GM12875 (cell line): Measurements from ENCODE around the gene DIPK1A.

Experiments
- H3K4me3 ChIP-seq: one replicate; pipeline ENCODE4 v1.5.1; 2011; ENCODE audit warnings: low read depth, low read length, control low read depth
- TF ChIP-seq, protein P1 (sequence below): IDR thresholded peaks from 2 replicates; pipeline ENCODE4 v1.5.1; 2011; ENCODE audit warnings: low read depth, mild to moderate bottlenecking, control low read depth, inconsistent platforms, low read length, moderate library complexity, borderline replicate concordance; ENCODE audit not compliant: insufficient read depth

The DIPK1A gene

GRCh38 chr1:92816732-92817131 lies 144.5 kb downstream of the DIPK1A start:
- no peak overlapping the region for H3K4me3 ChIP-seq
- TF ChIP-seq, protein P1, sequence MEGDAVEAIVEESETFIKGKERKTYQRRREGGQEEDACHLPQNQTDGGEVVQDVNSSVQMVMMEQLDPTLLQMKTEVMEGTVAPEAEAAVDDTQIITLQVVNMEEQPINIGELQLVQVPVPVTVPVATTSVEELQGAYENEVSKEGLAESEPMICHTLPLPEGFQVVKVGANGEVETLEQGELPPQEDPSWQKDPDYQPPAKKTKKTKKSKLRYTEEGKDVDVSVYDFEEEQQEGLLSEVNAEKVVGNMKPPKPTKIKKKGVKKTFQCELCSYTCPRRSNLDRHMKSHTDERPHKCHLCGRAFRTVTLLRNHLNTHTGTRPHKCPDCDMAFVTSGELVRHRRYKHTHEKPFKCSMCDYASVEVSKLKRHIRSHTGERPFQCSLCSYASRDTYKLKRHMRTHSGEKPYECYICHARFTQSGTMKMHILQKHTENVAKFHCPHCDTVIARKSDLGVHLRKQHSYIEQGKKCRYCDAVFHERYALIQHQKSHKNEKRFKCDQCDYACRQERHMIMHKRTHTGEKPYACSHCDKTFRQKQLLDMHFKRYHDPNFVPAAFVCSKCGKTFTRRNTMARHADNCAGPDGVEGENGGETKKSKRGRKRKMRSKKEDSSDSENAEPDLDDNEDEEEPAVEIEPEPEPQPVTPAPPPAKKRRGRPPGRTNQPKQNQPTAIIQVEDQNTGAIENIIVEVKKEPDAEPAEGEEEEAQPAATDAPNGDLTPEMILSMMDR, result no peak

GRCh38 chr1:92808381-92808780 lies 152.9 kb downstream of the DIPK1A start:
- H3K4me3 ChIP-seq, result no peak overlapping the region
- TF ChIP-seq, protein P1, result no peak

GRCh38 chr1:92805216-92805615 lies 156.0 kb downstream of the DIPK1A start:
- no peak overlapping the region for H3K4me3 ChIP-seq
- TF ChIP-seq, protein P1, result no peak

- TF ChIP-seq, protein P1, result no peak
- H3K4me3 ChIP-seq, result no peak overlapping the region
Measured at GRCh38 chr1:92804721-92805201, 156.5 kb downstream of the DIPK1A start.

DNA sequence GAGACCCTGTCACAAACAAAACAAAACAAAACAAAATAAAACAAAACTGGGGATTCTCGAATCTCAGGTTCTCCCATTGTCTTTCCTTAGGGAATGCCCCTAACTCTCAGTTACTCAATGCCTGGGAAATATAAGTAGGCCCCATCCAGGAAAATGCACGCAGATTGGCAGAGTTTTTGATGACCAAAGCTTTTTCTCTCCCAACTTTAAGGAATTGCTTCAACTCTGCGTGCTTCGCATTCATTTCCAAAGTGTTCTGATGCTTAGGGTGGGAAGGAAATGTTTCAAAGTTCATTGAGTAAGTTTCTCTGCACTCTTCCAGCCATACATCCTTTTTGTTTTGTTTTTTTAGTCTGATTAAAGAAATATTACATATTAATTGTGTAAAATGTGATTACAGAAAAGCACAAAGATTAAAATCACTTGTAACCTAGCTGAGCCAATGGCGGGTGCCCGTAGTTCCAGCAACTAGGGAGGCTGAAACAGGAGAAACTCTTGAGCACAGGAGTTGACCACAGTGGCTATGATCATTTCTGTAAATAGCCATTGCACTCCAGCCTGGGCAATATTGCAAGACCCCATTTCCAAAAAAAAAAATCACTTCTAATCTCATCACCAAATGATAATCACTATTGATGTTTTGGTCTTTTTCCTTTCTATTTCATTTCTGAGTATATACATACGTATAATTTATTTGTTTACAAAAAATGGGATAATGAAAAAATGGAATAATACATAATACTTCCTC lies 157.9 kb downstream of the DIPK1A start:
- TF ChIP-seq, protein P1, result no peak
- no peak overlapping the region for H3K4me3 ChIP-seq

- TF ChIP-seq, protein P1, result no peak
- no peak overlapping the region for H3K4me3 ChIP-seq
Measured at GRCh38 chr1:92797961-92798360, 163.3 kb downstream of the DIPK1A start.

DNA sequence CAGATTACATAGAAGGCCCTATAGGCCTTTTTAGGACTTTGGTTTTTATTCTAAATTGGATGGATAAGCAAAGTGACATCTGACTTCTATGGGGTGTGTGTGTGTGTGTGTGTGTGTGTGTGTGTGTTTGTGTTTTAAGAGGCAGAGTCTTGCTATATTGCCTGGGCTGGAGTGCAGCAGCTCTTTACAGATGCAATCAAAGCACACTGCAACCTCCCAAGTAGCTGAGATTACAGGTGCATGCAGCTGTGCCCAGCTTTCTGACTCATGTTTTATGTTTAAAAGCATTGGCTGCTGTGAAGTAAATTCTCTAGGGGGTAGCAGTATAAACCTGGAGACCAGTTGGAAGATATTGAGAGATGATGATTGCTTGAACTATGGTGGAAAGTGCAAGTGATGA lies 164.0 kb downstream of the DIPK1A start:
- H3K4me3 ChIP-seq, result no peak overlapping the region
- TF ChIP-seq, protein P1, result no peak
